ENCODE results near the gene ZNF615.
A peak's percentile ranks its signal among the peaks of the same experiment; 100 is the strongest.
"Not testable (repeated sequence)": the region's sequence is repeated elsewhere in the genome, so short reads cannot be mapped to it uniquely, and the experiment has no call there.

ZNF615 gene

DNA sequence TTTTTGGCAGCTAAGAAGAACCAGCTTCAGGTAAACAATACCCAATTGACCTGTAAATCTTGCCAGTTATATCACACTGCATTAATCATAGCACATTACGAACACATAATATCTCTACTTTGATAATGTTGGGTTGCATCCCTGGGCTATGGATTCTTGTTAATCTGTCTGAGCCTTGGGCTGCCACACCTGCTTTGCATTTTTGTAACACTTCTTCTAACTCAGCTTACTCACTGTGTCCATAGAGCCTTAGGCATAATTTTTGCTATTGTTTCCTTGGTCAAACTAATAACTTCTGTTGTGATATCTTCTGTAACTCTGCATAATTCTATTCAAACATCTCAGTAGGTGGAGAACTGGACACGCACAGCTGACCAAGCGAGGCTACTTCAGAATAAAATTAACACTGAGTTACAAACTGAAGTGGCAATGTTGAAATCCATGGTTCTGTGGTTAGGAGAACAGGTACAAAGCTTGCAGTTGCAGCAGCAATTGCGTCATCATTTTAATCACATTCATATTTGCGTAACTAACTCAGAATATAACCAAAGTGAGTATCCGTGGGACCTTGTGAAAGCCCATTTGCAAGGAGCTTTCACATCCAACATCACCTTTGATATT lies 27.8 kb downstream of the ZNF615 start:
- DNase-seq (ENCODE audit: low spot score) = no peak

DNA sequence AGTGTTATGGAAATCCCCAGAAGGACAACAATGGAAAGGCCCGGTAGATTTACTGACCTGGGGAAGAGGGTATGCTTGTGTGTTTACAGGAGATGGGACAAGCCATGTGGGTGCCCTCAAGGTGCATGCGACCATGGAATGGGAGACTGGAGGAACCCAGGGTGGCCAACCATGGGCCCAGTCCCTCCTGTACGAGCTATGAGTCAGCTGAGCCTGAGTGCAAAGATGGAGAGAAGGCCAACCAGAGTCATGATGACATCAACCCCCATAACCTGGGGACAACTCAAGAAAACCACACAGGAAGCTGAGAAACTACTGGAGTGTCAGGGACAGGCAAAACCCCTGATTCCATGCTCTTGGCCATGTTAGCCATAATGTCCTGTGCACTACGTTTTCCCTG lies 29.1 kb downstream of the ZNF615 start:
- DNase-seq (ENCODE audit: low spot score) = no peak

DNA sequence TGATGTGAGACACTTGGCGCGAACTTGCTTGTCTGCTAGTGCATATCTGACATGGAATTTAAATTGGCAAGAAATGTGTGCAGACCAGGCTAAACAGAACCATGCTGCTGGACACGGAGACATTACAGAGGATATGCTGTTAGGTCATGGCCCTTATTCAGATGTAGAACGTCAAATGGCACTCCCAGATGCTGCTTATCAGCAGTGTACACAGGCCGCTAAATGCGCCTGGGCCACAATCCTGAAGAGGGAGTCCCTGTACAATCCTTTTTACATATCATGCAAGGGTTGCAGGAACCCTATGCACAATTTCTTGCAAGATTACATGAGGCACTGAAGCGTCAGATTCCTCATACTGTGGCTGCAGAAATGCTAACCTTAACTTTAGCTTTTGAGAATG lies 30.7 kb downstream of the ZNF615 start:
- DNase-seq (ENCODE audit: low spot score) = no peak

DNA sequence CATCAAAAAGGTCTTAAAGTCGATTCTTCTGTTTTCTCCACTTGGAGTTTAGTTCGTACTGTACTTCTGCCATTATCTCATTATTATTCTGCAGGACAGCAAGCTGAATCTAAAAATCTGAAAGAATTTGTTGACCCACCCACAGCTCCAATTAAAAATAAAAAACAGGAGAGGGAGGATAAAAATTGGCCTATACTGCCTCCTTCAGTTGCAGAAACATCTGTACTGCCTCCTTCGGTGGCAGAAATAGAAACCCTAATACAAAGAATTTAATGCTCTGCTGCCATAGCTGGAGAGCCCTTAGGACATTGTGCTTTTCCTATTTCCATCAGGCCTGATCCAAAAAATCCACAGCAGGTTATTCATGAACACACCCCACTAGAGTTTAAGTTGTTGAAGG lies 31.2 kb downstream of the ZNF615 start:
- no peak for DNase-seq (ENCODE audit: low spot score)

DNA sequence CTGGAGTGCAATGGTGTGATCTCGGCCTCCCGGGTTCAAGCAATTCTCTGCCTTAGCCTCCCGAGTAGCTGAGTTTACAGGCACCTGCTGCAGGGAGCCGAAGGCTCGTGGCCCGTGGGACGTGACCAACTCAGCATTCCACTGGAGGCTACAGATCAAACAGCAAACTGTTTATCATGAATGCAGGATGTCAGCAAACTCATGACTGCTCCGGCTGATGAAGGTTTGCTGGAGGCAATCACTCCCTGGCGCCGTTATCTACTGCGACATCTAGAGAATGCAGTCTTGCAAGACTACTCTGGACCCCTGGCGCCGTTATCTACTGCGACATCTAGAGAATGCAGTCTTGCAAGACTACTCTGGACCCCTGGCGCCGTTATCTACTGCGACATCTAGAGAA lies 32.2 kb downstream of the ZNF615 start:
- not testable (repeated sequence) for DNase-seq (ENCODE audit: low spot score)

DNA sequence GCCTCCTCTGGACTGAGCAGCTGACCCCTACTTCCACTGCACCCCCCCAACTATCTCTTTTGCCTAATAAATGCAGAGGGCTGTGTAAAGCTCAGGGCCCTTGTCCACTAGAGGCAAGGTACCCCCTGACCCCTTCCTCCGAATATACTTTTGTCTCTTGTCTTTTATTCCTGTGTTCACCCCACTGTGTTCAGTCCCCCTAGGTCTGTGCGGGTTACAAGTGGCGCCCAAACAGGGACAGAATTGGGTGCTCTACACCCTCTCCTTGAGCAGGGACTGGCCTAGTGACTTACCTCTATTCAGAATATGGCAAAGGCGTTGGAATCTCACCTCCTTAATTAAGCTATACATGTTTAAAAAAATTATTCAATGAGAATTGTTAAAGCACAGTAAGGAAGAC lies 36.4 kb downstream of the ZNF615 start:
- DNase-seq (ENCODE audit: low spot score) = peak; percentile 13

DNA sequence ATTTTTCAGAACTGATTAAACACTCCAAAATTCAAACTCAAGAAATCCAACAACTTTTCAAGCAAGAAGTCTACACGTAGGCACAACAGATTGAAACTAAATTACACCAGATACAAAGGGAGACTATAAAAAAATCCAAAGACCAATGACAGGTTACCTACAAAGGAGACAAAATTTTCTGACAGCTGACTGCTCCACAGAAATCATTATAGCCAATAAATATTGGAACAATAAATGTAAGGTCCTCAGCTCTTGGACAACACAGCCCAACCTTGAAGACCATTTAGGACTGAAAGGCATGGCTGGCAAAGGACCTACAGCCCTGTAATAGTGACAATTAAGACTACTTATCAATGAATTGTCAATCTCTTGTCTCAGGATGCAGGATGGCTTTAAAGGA lies 37.3 kb downstream of the ZNF615 start:
- no peak for DNase-seq (ENCODE audit: low spot score)

DNA sequence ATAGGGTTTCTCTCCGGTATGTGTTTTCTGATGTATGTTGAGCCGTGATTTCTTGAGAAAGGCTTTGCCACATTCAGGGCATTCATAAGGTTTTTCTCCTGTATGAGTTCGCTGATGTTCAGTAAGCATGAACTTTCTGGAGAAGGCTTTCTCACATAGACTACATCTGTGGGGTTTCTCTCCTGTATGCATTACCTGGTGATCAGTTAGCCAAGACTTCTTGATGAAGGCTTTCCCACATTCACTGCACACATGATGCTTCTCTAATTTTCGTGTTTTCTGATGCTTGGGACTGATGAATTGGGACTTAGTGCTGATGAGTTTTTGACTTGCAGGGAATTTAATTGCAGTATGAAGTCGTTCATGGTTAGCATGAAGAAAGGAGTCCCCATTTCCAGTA lies 42.4 kb downstream of the ZNF615 start:
- DNase-seq (ENCODE audit: low spot score) = no peak

DNA sequence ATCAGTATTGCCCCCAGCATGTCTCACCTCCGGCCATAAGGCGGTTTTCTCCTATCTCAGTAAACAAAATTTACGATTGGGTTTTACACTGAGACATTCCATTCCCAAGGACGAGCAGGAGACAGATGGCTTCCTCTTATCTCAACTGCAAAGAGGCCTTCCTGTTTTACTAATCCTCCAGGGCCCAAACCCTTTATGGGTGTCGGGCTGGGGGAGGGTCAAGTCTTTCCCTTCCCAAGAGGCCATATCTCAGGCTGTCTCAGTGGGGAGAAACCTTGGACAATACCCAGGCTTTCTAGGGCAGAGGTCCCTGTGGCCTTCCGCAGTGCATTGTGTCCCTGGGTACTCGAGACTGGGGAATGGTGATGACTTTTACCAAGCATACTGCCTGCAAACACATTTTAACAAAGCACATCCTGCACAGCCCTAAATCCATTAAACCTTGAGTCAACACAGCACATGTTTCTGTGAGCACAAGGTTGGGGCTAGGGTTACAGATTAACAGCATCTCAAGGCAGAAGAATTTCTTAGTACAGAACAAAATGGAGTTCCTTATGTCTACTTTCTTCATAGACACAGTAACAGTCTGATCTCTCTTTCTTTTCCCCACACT lies 47.3 kb downstream of the ZNF615 start:
- DNase-seq (ENCODE audit: low spot score) = not testable (repeated sequence)

DNA sequence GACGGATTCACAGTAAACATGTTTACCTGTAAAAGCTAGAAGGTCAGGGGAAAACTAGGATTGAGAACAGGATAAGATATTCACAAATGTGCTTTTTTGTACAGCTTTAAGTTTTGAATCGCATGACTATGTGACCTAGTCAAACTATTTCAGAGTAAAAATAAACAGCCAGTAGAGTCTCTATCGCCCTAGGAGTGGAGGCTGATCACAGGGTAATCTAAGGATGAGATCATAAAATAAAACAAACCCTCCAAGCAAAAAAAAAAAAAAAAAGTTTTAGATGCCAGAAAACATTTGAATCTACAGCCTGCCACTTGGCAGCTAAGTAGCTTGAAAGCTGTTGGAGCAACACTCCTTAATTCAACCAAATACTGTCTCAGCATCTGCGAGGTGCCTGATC lies 48.2 kb downstream of the ZNF615 start:
- no peak for DNase-seq (ENCODE audit: low spot score)

DNA sequence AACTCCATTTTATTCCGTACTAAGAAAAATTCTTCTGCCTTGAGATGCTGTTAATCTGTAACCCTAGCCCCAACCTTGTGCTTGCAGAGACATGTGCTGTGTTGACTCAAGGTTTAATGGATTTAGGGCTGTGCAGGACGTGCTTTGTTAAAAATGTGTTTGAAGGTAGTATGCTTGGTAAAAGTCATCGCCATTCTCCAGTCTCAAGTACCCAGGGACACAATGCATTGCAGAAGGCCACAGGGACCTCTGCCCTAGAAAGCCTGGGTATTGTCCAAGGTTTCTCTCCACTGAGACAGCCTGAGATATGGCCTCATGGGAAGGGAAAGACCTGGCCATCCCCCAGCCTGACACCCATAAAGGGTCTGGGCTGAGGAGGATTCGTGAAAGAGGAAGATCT lies 50.2 kb downstream of the ZNF615 start:
- not testable (repeated sequence) for DNase-seq (ENCODE audit: low spot score)

DNA sequence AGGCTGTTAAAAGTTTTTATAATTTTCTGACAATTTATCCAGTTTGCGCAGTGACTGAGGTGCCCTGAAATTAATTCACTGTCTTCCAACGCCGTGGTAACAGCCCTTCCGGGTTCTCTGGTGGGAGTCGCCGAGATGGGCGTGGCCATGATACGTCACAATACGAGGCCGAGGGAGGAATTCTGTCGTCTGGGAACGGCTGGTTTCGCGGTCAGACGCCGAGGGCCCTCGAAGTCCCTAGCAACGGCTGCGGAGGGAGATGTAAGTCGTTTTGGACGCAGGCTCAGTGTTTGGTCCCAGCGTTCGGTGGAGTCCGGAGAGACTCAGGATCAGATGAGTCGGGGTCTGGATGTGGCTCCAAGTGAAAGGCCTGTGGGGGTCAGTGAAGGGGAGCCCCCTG lies 59.0 kb downstream of the ZNF615 start:
- DNase-seq (ENCODE audit: low spot score) = no peak

DNA sequence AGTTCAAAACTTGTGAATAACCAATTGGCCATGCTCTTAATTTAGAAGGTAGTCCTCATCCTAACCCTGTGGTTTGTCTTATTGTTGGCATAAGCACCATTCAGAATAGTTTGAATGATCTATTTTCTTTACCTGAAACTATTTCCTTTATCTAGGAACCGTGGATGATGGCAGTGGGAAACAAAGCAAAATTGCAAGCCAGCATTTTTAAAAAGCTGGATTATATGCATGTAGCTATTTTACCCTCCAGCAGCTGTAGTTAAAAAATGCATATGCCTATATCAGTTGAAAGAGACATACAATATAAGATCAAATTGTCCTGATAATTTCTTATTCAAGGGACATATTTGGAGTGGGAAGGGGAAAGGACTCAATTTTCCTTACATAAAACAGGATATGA lies 61.4 kb downstream of the ZNF615 start:
- DNase-seq (ENCODE audit: low spot score) = no peak

DNA sequence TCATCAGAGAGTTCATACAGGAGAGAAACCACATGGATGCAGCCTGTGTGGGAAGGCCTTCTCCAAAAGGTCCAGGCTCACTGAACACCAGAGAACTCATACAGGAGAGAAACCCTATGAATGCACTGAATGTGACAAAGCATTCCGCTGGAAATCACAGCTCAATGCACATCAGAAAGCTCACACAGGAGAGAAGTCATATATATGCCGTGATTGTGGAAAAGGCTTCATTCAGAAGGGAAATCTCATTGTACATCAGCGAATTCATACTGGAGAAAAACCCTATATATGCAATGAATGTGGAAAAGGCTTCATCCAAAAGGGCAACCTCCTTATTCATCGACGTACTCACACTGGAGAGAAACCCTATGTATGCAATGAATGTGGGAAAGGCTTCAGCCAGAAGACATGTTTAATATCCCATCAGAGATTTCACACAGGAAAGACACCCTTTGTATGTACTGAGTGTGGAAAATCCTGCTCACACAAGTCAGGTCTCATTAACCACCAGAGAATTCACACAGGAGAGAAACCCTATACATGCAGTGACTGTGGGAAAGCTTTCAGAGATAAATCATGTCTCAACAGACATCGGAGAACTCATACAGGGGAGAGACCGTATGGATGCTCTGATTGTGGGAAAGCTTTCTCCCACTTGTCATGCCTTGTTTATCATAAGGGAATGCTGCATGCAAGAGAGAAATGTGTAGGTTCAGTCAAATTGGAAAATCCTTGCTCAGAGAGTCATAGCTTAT lies 63.0 kb downstream of the ZNF615 start:
- no peak for DNase-seq (ENCODE audit: low spot score)

Data from CD4-positive, alpha-beta T cell treated with Interleukin-2 at 100 ng/mL for 4 hours (primary cell).